HG02852 (cell line): ENCODE data around the gene KRT2.
"Not testable (repeated sequence)": the region's sequence is repeated elsewhere in the genome, so short reads cannot be mapped to it uniquely, and the experiment has no call there.

ENCODE experiments used
- ATAC-seq: cut with Tn5 transposase; IDR thresholded peaks from one replicate; pipeline ENCODE4 v1.9.1; 2021; ENCODE audit warnings: mild to moderate bottlenecking, moderate library complexity; ENCODE audit not compliant: unreplicated experiment

KRT2 gene

DNA sequence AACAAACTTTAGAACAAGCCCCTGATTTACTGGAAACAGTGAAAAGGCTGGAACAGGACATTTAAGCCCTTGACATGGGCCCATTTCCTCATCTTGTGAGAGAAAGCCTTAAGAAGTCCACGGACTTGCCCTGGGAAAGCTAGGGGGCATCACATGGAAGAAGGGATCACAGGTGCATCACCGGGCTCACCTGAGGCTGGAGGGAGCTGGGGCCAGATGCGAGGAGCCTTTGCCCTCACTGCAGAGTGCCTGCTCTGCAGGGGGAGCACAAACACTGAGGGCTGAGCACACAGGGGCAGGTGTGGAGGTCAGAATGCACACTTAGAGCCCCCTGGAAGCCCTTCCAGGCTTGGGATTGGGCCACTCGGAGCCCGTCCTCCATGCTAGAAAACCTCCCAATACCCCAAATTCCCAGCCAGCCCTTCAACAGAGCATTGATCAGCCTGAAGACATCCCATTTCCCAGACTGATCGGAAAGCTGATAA, 33.4 kb upstream of the KRT2 start:
- ATAC-seq: no peak

DNA sequence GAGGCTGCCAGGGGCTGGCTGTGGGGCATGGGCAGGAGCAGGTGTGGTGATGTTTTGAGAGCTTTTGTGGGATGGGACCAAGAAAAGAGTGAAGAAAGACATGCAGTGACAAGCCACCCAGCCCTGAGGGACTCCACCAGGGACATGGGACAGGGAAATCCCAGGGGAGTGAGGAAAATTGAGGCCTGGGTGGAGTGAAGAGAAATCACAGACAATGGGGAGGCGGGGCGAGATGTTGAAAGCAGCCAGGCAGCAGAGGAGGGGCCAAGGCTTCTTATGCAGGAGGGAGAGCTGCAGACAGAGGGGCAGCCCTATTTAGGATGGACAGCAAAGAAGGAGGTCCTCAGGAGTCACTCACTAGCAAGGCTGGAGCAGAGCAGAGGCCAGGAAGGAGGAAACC, 32.4 kb upstream of the KRT2 start:
- no peak for ATAC-seq

DNA sequence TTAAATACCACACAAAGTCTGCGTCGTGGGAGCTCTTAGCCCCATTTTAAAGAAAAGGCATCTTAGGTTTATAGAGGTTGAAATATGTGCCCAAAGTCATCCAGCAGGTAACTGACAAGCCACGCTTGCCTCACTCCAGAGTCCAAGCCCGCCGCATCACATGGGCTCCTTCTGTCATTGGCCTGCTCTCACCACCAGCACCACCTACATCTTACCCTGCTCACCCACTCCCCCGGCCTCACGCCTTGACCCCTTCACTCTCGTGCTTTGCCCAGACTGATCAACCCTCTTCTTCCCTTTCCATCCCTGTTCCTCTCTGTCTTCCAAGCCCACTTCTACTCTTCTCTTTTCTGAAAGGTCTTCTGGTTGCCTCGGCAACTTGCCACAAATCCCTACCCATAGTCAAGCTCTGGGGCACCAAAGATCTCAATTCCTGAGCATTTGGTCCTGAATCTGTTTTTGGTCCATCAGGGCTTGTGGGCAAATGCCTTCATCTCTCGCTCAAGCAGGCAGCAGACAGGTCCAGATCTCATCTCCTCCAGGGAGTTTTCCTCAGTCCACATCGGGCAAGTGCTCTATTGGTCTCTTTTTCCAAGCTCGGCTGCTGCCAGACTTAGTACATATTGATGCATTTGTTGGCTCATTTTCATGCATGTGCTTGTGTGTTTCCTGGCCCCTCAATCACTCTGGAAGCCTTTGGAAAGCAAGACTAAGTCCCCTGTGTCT, 31.7 kb upstream of the KRT2 start:
- no peak for ATAC-seq

DNA sequence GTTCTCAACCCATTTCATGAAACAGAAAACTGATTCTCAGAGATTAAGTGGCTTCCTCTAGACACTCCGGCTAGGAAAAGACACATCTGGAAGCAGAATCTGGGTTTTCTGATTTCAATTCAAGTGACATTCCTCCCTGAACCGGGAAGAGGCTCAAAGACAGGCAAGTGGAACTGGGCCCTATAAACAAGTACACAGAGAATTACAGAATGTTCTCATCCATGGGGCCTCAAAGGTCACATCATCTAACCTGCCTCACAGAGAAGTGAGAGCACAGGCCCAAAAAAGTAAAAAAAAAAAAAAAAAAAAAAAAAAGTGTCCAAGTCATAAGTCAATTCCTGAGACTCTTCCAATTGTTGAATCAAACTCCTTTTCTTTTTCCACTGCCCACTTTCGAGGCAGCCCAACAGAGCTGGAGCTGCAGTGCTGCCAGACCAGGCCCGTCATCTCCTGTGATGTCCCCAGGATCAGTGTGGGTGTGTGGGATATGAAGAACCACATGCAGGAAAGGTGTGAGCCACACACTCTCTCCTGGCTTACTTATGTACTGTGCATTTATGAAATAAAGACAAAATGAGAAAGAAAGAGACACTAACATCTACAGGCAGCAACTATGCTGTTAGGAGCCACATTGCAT, 31.0 kb upstream of the KRT2 start:
- no peak for ATAC-seq

DNA sequence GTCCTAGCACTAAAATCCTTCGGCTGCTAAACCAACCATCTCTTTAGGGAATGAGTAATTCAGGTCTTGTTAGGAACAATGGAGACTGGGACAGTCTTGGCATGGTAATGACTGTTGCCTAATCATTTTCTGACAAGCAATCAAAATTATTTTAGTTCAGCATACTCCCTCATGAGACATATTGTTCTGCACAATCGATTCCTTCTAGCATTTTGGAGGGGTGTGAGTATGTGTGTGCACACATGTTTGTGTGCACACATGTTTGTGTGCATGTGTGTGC, 30.3 kb upstream of the KRT2 start:
- ATAC-seq: no peak

DNA sequence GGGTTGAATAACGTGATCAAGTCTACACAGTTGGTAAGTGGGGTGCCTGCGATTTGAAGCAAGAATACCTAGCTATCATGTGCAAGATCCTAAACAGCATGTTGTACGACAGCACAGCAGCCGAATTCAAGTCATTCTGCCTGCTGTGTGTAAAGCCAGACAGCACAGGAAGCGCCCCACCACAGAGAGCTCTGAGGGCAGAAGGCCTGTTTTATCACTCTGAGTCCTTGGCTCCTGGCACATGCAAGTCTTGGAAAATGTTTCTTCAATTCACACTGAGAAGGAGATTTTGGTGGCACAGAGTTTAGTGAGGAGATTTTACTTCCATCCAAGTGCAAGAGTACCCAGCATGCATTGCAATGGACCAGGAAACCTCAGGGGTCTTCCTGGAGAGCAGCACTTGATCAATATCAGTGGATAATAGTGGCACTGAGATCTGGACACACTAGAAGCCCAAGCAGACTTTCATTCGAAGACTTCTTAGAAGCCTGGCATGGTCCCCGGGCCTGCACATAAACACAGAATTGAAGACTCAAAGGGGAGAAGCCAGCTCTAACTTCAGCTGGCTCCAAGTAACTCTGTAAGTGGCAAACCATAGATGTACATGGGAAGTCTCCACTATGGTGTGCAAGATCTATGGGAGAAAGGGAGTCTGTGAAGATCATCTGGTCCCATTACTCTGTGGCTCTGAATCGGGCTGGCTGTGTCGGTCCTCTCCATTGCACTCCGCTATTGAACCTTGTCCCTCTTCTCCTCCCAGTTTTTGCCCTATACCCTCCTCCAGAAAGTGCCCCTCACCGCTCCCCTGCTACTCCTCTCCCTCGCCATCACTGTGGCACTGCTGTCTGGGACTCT, 29.7 kb upstream of the KRT2 start:
- no peak for ATAC-seq

DNA sequence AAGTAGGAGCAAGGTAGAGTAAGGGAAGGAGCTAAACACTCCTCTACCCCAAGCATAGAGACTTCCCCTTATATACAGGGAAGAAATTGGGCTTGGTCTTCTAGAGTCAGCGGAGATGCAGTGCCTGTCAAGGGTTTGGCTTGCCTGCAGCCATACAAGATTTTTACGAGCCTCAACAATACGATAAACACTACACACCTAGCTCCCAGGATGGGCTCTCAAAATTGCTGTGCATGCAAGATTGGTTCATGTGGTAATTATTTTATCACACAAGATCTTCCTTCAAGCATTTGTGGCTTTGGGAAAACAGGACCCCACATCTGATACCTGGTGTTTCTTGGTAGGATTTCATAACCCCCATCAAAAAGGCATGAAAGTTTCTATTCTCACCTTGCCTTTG, 28.4 kb upstream of the KRT2 start, which contains the start of gene KRT1:
Gene KRT1, minus strand, starts transcription at position 45 of the 400 bp plus-strand sequence. CDS start 59 bp downstream, outside the sequence.
- ATAC-seq: no peak

DNA sequence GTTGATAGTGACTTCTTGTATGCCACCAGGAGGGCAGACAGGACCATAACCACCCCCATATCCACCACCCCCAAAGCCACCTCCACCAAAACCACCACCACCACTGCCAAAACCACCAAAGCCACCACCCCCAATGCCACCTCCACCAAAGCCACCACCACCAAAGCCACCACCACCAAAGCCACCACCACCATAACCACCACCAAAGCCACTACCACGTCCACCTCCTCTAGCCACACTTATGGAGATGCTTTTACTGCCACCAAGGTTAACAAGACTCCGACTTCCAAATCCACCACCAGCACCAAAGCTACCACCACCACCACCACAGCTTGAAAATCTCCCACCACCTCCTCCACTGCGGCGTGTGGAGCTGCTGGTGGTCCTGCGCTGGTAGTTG, 27.9 kb upstream of the KRT2 start:
- ATAC-seq: no peak

DNA sequence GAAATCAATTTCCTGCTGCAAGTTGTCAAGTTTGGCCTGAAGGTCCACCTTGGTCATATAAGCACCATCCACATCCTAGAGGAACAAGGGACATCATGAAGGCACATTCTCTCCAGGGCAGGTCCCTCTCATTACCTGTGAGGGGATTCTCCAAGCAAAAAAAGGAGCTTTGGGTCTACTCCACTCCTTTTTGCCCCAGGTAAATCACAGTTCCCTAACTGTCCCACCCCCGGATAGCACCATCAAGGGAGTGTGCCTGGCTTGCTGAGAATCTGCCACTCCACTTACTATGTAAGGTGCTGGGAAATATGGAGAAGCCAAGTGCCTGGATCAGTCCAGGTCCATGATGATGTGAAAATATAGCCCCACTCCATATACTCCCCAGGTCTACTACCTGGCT, 25.7 kb upstream of the KRT2 start:
- no peak for ATAC-seq

DNA sequence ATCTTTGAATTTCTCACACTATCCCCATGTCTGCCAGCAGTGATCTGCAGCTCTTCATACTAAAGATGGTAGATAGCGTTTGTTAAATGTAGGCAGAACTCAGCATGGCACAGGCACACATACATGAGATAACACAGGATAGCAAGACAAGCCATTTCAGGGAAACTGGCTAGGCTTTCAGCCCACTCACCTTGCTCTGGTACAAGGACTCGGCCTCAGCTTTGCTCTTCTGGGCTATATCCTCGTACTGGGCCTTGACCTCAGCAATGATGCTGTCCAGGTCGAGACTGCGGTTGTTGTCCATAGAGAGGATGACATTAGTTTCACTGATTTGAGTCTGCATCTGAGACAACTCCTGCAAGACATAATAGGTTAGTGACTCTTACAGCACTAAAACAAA, 25.1 kb upstream of the KRT2 start:
- ATAC-seq: no peak

DNA sequence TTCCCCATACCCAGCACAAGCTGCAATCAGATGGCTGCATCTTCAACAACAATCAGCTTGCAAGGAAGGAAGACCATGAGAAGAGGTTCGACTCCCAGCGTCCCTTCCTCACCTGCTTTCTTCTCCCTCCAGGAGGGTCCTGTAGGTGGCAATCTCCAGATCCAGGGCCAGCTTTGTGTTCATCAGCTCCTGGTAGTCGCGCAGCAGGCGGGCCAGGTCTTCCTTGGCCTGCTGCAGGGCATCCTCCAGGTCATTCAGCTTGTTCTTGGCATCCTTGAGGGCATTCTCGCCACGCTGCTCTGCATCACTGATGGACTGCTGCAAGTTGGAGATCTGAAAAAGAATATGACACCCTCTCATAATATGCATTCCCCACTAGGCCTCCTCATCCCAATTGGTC, 24.2 kb upstream of the KRT2 start:
- no peak for ATAC-seq

DNA sequence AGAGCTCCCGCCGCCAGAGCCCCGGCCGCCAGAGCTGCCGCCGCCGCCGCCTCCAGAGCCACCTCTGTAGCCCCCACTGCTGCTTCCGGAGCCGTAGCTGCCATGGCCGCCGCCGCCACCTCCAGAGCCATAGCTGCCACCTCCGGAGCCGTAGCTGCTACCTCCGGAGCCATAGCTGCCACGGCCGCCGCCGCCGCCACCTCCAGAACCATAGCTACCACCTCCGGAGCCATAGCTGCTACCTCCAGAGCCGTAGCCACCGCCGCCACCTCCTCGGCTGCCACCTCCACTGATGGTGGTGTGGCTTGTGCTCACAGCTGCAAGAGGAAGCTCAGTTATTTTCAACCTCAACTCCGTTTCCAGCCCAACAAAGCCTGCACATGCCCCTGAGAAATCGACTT, 23.3 kb upstream of the KRT2 start:
- ATAC-seq: no peak

DNA sequence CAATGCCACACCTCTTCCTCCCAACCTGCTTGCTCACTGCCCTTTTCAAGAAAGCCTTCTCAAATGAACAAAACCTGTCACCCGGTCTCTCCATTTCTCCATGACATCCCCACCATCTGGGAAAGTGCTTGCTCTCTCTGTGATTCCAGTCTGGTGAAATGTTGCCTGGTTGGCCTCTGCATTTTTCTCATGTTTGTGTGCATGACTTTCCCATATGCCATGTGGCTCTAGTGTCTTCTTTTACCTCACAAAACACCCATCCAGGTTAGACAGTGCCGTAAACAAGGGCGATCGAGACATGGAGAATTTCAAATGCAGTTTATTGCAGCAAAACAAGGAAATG, 22.4 kb upstream of the KRT2 start:
- ATAC-seq: no peak

DNA sequence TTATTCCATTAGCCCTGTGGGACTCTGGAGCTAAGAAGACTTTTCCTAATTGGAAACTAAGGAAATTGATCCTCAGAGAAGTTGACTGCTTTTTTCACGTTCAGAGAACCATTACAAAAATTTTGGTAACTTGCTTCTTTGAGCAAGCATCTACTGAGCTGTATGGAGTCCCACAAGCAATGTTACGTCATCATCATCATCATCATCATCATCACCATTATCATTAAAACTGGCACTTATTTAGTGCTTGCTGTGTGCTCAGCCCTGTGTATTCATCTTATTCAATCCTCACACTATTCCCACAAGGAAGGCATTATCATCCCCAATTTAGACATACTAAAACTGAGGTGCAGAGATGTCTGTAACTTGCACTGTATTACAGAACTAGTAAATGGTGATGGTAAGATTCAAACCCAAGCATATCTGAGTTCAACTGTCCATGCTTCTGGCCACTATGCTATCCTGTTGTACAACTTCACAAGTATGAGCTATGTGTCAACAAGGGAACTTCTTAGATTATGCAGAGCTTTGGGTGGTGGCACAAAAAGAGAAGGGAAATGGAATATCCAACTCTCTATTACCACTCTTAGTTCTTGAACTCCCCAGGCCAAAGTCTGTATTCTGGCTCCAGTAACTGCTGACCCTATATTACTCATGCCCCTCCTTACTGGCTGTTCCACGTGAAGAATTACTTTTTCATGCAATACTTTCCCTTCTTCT, 21.9 kb upstream of the KRT2 start:
- no peak for ATAC-seq

DNA sequence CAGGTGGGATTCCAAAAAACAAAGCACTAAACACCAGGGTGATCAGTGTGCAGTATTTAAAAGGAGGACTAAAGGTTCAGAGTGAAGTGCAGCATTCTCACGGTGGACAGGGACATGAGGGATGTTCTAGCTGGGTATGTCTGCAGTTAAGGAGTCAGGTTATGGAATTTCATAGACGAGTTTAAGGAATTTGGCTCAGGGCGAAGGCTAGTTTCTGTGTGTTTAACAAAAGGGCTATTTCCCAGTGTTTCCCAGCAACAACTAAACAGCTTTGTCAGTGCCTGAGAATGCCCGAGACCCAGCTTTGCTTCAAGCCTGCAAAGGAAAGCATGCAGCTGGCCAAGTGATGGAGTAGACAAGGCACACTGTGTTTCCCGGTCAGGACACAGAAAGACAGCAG, 21.2 kb upstream of the KRT2 start:
- ATAC-seq: no peak

DNA sequence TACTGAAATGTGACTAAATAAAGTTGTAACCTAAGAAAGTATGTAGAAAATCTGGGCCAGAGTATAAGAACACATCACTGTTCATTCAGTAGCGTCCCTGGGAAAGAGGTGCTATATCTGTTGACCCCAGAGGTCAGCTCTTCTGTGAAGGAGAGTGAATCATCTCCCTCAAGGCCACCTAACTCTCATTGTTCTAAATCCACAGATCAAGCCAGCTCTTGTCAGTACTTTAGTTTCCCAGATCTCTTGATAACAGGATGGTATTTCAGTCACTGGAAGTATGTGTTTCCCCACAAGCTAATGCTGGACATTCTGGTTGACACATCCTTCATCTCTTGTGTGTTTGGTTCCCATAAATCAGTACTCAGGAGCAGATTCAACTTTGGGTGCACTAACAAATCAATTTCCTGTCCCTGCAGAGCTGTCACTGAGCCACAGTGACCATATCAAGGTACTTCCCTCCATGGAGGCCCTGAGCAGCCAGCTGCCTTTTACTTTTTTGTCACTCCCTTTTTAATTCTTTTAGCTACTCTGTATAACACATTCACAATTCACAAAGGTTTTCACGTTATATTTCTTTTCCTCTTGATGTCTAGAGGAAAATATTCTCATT, 20.4 kb upstream of the KRT2 start:
- no peak for ATAC-seq

DNA sequence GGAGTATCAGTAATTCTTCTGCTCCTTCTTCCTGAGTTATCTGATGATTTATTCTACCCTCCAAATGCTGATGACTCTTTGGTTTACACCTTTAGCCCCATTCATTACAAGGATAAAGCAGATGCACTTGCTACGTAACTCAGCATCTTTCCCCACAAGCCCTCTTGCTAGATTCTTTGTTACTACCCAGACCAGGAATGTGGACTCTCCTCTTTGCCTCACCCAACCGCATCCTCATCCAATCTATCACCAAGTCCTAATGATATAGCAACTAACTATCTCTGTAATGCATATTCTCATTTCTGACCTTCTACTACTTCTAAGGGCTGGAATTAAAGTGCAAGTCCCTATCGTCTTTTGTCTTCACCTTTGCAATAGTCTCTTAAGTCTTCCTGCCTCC, 18.9 kb upstream of the KRT2 start:
- ATAC-seq: no peak

DNA sequence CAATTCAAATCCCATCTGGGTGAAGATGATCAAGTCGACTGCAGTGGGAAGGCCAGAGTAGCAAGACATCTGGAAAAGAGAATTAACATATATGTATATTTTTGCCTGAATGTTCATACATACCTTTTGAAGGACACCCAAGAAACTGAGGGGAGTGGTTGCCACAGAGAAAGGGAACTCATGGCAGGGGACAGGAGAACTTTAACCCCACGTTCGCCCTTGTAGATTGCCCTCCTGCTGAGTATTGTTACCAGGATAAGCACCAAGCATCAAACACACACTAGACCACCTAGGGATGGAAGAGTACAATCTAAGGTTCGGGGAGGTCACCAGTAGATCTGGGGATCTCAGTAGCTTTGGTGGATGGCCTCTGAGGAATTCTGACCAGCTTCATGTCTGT, 18.5 kb upstream of the KRT2 start:
- ATAC-seq: no peak

DNA sequence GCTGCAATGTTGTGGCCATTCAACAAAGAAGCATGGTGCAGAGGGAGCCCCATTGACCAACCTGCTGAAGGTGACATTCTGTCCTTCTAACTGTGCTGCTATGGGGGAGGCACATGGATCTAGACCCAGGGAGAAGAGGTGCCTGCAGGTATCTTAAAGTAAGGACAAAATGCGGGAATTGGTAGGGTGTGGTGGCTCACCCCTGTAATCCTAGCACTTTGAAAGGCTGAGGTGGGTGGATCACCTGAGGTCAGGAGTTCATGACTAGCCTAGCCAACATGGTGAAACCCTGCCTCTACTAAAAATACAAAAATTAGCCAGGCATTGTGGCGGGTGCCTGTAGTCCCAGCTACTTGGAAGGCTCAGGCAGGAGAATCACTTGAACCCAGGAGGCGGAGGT, 17.9 kb upstream of the KRT2 start:
- not testable (repeated sequence) for ATAC-seq

DNA sequence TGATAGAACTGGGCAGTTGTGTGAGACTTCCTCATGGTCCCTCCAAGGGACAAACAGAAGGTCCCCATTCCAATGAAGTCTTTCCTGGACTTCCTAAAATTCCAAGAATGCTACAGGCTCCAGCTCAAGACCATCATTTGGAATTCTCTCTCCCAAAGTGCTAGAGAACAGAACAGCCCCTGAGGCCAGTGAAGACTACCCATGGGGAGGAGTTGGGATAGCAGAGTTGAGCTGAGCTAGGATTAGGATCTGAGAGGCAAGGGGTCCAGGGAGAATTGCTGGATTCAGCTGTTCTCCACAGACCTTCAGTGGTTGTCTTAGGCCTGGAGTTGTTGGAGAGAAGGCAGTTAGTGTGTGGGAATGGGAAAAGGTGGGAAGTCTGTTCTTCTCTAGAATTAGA, 17.4 kb upstream of the KRT2 start:
- no peak for ATAC-seq

DNA sequence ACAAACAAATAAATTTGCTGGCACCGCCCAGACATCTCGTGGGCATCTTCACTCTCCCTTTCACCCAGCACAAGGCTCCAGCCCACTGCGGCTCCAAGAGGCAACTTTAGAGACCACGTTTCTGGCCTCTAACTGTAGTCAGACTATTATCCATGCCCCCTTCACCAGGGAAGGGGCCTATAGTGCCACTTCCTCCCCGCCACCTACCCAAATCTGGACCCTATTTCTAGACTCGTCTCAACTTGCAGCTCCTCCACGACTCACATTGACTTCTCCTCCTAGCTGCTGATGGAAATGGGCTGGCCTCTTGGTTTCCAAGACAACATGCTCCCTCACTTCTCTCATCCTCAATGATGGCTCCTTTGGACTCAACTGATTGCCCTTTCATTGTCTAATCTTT, 15.9 kb upstream of the KRT2 start:
- ATAC-seq: no peak
